Mesothelial cell of epicardium (in vitro differentiated cells): Measurements from ENCODE around the gene GJB4. TPM values are rescaled to one million over a fixed set of nuclear protein-coding genes. Genes with fewer than 3 reads are reported as not detected.

Source experiments
- DNase-seq, 2 experiments: peaks; one replicate each; pipeline ENCODE4 v3.0.0; 2021; ENCODE audit warnings: low spot score in 2 of 2; ENCODE audit not compliant: unreplicated experiment in 2 of 2
- H3K27ac Mint-ChIP-seq: 2 replicates; pipeline ENCODE4 v1.8.0; 2021; ENCODE audit warnings: mixed read lengths
- H3K27me3 Mint-ChIP-seq: 2 replicates; pipeline ENCODE4 v1.8.0; 2021; ENCODE audit warnings: low read depth, mixed read lengths
- H3K36me3 Mint-ChIP-seq: 2 replicates; pipeline ENCODE4 v1.8.0; 2021; ENCODE audit warnings: mixed read lengths
- H3K4me1 Mint-ChIP-seq: 2 replicates; pipeline ENCODE4 v1.8.0; 2021; ENCODE audit warnings: mixed read lengths
- H3K4me3 Mint-ChIP-seq: 2 replicates; pipeline ENCODE4 v1.8.0; 2021; ENCODE audit warnings: mild to moderate bottlenecking, moderate library complexity, mixed read lengths
- H3K9me3 Mint-ChIP-seq: 2 replicates; pipeline ENCODE4 v1.8.0; 2021; ENCODE audit warnings: mixed read lengths
- total RNA-seq: library from RNA; stranded (reverse); gene quantifications from 3 replicates; pipeline ENCODE4 v1.2.1, GENCODE V29; 2021
- TF ChIP-seq, protein P1 (sequence below): fragments of 200-600 bp; sonication (generic); IDR thresholded peaks from one replicate; pipeline ENCODE4 v1.5.0; 2021; ENCODE audit warnings: antibody characterized with exemption; ENCODE audit not compliant: unreplicated experiment

Gene GJB4
- not detected in 3 replicates for total RNA-seq

DNA sequence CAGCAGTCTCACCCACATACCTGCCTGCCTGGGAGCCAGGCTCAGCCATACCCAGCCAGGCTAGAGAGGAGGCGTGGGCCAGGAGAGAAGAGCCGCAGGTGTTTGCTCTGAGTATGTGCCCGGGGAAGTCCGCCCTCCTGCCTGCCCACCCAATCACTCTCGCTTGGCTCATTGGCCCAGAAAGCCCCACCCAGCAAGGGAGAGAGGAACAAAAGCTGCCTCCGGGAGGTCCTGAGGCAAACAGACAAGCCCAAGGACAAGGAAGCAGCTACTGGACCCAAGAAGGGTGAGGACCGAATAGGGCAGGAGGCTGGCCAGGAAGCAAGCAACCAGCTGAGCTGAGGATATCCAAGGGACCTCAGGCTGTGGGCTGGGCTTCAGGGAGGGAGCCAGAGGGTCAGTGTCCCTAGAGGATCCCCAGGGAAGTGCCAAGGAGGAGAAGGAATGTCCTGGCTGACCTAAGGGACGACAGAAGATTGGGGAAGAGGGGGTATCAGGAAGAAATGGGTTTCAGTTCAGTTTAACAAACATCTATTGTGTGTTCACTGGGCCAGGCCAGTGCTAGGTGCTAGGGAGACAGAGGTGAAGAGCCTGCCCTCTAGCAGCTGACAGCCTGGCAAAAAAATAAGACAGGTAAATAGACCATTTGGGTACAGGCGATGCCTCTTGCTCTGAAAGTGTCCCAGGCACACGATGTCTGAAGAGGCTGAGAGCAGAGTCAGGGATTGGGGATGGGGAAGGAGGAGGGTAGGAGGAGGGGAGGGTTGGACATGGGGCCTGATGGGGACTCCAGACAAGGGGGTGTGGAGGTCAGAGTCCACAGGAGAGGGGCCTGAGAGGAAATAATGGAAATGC lies at the start of gene GJB4:
Gene GJB4, plus strand, starts transcription at position 238 of the 855 bp plus-strand sequence. CDS start 1,515 bp downstream, outside the sequence.
- Mint-ChIP-seq H3K27ac (no peak within 1 kb of the TSS), H3K36me3 (no peaks in the 10 kb centered on the region), H3K27me3 (peaks cover 10% of the 10 kb centered on the region), H3K4me3 (no peak within 1 kb of the TSS), H3K9me3 (no peaks in the 10 kb centered on the region), H3K4me1 (no peaks in the 10 kb centered on the region)
- no peak for DNase-seq
- TF ChIP-seq, protein P1, sequence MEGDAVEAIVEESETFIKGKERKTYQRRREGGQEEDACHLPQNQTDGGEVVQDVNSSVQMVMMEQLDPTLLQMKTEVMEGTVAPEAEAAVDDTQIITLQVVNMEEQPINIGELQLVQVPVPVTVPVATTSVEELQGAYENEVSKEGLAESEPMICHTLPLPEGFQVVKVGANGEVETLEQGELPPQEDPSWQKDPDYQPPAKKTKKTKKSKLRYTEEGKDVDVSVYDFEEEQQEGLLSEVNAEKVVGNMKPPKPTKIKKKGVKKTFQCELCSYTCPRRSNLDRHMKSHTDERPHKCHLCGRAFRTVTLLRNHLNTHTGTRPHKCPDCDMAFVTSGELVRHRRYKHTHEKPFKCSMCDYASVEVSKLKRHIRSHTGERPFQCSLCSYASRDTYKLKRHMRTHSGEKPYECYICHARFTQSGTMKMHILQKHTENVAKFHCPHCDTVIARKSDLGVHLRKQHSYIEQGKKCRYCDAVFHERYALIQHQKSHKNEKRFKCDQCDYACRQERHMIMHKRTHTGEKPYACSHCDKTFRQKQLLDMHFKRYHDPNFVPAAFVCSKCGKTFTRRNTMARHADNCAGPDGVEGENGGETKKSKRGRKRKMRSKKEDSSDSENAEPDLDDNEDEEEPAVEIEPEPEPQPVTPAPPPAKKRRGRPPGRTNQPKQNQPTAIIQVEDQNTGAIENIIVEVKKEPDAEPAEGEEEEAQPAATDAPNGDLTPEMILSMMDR: no peak

DNA sequence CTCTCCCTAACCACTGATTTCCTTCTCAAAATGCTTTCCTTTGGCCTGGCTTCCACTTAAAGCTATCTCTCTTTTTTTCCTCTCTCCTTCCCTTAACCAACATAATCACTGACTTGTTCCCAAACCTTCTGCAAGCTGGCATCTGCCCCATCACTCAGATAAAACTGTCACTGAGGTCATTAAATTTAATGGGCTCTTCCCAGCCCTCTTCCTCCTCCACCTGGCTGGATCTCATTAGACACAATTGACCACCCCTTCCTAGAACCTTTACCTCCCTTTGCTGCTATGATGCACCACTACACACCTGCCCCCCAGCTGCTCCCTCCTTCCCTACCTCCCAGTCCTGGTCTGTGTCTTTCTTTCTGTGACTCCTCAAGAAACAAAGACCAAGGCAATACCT lies 48.7 kb upstream of the GJB4 start:
- Mint-ChIP-seq H3K4me3 (no peak overlapping the region), H3K36me3 (no peaks in the 10 kb centered on the region), H3K27ac (no peak overlapping the region), H3K4me1 (no peaks in the 10 kb centered on the region), H3K9me3 (no peaks in the 10 kb centered on the region), H3K27me3 (peaks cover 34% of the 10 kb centered on the region)
- no peak for DNase-seq
- TF ChIP-seq, protein P1: no peak

DNA sequence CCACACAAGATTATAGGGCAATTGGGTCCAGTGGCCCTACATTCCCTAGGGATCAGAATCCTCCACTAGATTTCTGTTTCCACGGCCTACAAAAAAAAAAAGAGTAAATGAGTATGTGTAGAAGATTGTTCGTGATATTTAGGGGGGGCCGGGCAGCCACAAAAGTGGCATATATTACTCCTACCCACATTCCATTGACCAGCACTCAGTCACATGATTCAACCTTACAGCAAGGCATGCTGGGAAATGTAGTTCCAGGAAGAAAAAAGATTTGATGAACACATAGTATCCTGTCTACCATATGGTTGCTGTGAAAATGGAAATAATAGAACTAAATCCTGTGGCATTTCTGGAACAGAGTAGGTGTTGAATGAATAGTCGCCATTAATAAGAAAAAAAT lies 48.1 kb upstream of the GJB4 start:
- no peaks in the 10 kb centered on the region for H3K36me3 Mint-ChIP-seq

DNA sequence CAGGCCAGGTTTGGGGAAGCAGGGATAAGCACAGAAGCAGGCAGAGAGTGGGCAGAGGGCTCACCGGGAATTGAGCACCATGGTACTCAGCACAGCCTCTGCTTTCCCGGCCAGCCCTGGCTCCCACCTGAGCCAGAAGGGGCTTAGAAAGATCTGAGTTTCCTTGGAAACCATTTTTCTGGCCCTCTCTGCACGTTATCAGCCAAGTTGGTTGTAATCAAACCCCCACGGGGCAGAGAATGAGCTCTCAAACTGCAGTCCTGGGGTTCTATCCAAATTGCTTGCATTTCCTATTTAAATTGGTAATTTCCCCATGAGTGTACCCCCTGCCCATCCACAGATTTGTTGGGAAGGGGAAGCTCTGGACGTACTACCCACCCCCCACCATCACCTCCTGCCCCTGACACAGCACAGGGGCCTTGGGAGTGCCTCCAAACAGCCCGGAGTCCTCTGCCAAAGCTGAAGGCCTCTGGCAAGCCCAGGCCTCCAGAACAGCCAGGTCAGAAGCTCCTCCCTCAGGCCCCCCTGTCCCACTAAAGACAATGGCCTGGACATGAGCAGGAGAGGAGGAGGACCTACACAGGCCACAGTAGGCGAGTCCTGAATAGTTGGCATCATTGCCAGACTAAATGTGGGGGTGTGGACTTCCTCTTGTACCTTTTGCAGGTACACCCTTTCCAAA lies 47.4 kb upstream of the GJB4 start:
- TF ChIP-seq, protein P1: no peak
- Mint-ChIP-seq H3K27me3 (peaks cover 40% of the 10 kb centered on the region), H3K4me3 (no peak overlapping the region), H3K9me3 (no peaks in the 10 kb centered on the region), H3K27ac (no peak overlapping the region), H3K36me3 (no peaks in the 10 kb centered on the region), H3K4me1 (no peaks in the 10 kb centered on the region)
- DNase-seq: no peak

More for the DNA sequence above, 48.1 kb upstream of the GJB4 start:
- peaks cover 35% of the 10 kb centered on the region for H3K27me3 Mint-ChIP-seq
- H3K4me1 Mint-ChIP-seq: no peaks in the 10 kb centered on the region
- no peaks in the 10 kb centered on the region for H3K9me3 Mint-ChIP-seq
- H3K4me3 Mint-ChIP-seq: no peak overlapping the region
- H3K27ac Mint-ChIP-seq: no peak overlapping the region
- TF ChIP-seq, protein P1: no peak
- DNase-seq: no peak

DNA sequence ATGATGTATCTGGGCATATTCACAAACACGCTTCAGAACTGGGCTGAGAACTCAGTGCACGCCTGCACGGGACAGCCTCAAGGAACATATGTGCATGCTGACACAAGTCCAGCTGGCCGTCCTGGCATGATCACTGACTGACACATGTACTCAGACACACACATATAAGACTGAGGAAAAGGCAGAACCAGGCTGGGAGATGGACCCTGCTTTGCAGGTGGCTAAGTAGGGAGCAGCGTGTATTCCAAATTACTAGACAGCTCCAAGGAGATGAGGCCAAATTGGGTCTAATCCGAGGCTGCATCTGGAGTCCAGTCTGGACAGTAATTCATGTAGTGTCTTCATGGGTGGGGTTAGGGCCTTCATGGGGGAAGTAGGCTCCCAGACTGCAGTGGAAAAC lies 46.1 kb upstream of the GJB4 start:
- no peak for DNase-seq
- H3K4me1 Mint-ChIP-seq: no peaks in the 10 kb centered on the region
- no peaks in the 10 kb centered on the region for H3K9me3 Mint-ChIP-seq
- H3K27me3 Mint-ChIP-seq: peaks cover 43% of the 10 kb centered on the region
- H3K36me3 Mint-ChIP-seq: no peaks in the 10 kb centered on the region
- TF ChIP-seq, protein P1: no peak
- H3K27ac Mint-ChIP-seq: no peak overlapping the region
- no peak overlapping the region for H3K4me3 Mint-ChIP-seq
